ENCODE measurements around the gene EXOC2.

DNA sequence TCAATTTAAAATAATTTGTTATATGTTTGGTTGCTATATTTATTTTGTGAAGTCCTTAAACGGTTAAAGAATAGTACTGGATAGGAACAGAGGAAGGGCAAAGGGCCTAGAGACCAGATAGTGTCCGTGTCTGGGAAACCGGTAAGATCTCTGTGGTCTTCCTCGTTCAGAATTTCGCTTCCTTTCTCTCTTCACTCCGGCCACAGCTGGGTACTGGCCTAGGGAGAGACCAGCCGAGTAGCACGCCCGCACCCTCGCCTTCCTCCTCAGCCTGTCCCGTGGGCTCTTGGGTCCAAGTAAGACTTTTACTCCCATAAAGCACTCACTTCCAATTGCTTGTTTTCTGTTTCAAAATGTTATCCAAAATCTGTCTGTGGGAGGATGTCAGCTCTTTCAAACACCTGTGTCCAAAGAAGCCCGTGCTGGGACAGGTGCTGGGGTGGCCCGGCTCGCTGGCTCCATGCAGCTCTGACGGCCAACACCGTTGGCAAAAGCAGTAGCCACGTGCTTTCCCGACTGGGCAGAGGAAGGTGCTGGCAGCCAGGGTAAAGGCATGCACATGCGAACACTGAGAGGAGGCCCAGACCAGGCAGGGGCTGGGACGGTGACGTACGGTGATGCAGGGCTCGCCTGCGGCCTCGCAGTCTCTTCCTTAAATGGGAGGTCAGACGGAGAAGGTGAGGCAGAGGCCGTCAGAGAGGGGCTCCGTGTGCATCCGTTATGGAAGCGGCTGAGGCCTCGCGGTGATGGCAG is 189.2 kb downstream of the EXOC2 start:
- TF ChIP-seq POLR2A (IDR thresholded peaks at IDR 0.05; ENCODE audit: low read depth, low read length) (no peak), SMC3 (IDR thresholded peaks at IDR 0.05; ENCODE audit: borderline replicate concordance, low read length) (no peak), BHLHE40 (IDR thresholded peaks at IDR 0.05; ENCODE audit: borderline replicate concordance in 1 of 2, low read depth in 2 of 2, low read length in 1 of 2) (no peak), MYC (IDR thresholded peaks at IDR 0.05; ENCODE audit: insufficient read depth, insufficient read length, insufficient replicate concordance, low read length, severe bottlenecking) (no peak)
- TF ChIP-seq, protein P1, sequence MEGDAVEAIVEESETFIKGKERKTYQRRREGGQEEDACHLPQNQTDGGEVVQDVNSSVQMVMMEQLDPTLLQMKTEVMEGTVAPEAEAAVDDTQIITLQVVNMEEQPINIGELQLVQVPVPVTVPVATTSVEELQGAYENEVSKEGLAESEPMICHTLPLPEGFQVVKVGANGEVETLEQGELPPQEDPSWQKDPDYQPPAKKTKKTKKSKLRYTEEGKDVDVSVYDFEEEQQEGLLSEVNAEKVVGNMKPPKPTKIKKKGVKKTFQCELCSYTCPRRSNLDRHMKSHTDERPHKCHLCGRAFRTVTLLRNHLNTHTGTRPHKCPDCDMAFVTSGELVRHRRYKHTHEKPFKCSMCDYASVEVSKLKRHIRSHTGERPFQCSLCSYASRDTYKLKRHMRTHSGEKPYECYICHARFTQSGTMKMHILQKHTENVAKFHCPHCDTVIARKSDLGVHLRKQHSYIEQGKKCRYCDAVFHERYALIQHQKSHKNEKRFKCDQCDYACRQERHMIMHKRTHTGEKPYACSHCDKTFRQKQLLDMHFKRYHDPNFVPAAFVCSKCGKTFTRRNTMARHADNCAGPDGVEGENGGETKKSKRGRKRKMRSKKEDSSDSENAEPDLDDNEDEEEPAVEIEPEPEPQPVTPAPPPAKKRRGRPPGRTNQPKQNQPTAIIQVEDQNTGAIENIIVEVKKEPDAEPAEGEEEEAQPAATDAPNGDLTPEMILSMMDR (IDR thresholded peaks at IDR 0.05 in 2 of 3, conservative IDR thresholded peaks at IDR 0.05 in 1 of 3; ENCODE audit: control insufficient read depth in 2 of 3, extremely low read depth in 1 of 3, insufficient read depth in 1 of 3, low read depth in 3 of 3, low read length in 3 of 3) = no peak
- TF ChIP-seq, protein P2, sequence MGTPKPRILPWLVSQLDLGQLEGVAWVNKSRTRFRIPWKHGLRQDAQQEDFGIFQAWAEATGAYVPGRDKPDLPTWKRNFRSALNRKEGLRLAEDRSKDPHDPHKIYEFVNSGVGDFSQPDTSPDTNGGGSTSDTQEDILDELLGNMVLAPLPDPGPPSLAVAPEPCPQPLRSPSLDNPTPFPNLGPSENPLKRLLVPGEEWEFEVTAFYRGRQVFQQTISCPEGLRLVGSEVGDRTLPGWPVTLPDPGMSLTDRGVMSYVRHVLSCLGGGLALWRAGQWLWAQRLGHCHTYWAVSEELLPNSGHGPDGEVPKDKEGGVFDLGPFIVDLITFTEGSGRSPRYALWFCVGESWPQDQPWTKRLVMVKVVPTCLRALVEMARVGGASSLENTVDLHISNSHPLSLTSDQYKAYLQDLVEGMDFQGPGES (IDR thresholded peaks at IDR 0.05) = no peak
